Stimulated activated CD8-positive, alpha-beta memory T cell treated with anti-CD3 and anti-CD28 coated beads, Interleukin-2, amount 100 ng/mL, for 48 hours (primary cell): ENCODE results near the gene ANTXR1.

ENCODE experiments used
- DNase-seq, 2 donors: peaks; one replicate each; pipeline ENCODE4 v3.0.0-alpha.2; 2020; ENCODE audit warnings: low read depth in 2 of 2

The ANTXR1 gene

DNA sequence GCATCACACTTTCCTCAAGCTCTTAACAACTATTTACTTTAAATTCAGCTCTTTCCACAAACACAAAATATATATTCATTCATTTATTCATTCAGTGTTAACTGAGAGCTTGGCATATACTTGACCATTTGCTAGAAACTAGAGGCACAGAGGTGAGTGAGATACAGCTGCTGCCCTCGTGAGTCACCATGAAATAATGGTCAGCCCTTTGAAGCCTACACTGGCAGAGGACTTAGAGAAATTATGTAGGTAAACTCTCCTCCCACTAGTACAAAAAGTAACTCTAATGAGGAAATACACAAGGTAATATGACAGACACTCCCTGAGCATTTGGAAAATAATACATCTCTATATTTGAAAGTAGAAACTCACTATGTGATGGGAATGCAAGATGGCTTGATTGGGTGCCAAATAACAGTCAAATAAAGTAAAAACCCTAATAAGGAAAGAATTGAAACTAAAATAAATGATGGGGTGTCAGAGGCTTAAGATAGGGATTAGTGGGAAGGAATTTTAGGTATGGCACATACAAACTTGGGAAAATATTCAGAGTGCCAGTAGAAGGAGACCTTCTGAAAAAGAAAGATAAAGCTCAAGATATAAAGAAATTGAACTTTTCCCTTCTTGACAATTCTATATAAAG is 61.1 kb downstream of the ANTXR1 start:
- no peak for DNase-seq

- no peak for DNase-seq
Measured at GRCh38 chr2:69074918-69075317, 61.9 kb downstream of the ANTXR1 start.

DNA sequence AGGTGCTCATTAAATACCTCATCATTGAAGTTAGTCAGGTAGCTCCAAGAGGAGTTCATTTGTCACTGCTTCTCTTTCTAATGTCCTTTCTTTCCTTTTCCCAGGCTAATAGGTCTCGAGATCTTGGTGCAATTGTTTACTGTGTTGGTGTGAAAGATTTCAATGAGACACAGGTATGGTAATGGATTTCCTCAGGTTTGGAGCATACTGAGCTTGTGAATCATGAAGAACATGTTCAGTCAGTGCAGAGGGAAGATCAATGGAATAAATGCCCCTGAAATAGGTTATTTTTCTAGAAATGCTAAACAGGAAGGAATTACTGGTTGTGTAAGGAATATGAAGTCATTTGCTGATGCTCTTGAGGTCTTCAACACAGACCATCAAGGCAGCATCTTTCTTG is 62.5 kb downstream of the ANTXR1 start:
- no peak for DNase-seq

- DNase-seq = no peak
Measured at GRCh38 chr2:69076601-69077000, 63.6 kb downstream of the ANTXR1 start.

- no peak for DNase-seq
Measured at GRCh38 chr2:69077252-69077950, 64.4 kb downstream of the ANTXR1 start.

- DNase-seq = no peak
Measured at GRCh38 chr2:69080071-69080470, 67.1 kb downstream of the ANTXR1 start.

- DNase-seq = no peak
Measured at GRCh38 chr2:69081001-69081580, 68.1 kb downstream of the ANTXR1 start.

DNA sequence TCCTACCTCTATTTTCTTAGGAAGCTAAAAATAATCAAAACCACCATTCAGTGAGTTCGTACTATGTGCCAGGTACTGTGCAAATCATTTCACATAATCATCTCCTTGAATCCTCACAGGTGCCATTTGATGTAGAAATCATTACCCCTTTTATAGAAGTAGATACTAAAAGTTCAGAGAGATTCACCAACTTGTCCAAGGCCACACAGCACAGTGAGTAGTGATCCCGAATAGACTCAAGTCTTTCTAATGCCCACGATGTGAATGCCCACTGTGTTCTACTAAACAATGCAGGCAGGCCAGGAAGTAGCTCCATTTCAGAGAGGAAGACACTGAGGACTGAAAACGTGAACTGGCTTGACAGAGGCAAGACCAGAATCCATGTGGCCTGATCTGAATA is 68.8 kb downstream of the ANTXR1 start:
- DNase-seq = no peak

GRCh38 chr2:69082430-69082997 is 69.5 kb downstream of the ANTXR1 start:
- no peak for DNase-seq

DNA sequence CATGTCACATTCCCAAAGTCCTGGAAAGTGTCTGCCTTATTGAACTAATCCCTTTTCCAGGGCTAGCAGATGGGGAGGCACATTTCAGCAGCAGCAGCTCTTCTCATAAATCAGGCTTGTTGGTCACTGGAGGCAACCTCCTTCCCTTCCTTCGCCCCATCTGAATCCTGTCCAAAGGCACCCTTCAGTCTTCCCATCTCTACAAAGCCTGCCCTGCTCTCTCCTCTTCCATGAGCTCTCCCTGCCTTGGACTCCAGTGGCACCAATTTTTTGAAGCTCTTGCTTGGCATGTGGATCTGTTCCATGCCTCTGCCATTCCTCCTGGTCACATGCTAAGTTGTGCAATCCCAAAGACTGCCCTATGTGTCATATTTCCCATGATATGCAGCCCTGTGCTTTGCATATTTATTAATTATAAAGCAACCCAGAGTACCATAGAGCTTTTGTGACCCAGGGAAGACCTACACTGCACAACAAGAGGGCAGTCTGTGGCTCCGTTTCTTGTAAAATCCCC is 70.3 kb downstream of the ANTXR1 start:
- no peak for DNase-seq

GRCh38 chr2:69084492-69084891 is 71.5 kb downstream of the ANTXR1 start:
- DNase-seq = no peak

GRCh38 chr2:69086466-69086865 is 73.5 kb downstream of the ANTXR1 start:
- no peak for DNase-seq

DNA sequence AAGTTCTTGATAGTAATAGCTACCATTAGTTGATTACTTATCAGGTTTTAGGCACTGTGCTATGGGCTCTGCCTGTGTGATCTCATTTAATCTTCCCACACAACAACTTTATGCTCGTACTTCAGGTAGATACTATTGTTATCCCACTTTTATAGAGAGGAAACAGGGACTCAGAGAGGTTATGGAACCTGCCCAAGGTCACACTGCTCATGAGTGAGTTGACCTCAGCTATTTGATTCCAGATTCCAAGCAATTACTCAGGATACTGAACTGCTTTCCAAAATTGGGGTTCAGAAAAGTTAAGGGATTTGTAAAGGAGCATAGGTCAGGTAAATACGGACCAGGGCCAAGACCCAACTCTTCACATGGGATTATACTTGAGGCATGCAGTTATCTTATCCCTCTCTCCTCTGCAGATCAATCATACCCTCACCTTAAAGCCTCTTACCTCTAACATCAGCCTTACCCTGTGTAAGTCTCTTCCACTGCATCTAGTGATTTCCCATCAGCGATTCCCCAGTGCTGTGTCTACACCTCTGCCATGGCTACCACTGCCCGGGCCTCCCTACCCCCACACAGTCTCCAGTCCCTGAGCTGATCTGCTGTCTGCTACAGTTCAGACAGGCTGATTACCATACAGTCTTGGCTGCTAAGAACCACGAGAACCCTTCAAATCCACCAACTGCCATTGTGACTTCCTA is 74.4 kb downstream of the ANTXR1 start:
- DNase-seq = no peak

DNA sequence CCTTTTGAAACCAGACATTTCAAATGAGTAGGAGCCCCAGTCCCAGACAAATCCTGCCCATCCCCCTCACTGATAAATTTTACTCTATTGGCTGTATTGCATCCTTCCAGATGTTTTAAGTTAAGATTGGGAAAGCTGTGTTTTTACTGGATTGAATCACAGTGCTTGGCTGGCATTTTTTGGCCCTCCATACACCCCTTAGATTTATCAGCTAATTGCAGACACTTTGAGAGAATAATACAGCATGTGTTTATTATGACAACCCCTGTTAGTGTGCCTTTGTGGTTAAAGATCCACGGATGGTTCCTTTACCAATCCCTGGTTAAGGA is 74.9 kb downstream of the ANTXR1 start:
- no peak for DNase-seq

- no peak for DNase-seq
Measured at GRCh38 chr2:69088466-69088865, 75.5 kb downstream of the ANTXR1 start.

GRCh38 chr2:69089266-69089665 is 76.3 kb downstream of the ANTXR1 start:
- no peak for DNase-seq

DNA sequence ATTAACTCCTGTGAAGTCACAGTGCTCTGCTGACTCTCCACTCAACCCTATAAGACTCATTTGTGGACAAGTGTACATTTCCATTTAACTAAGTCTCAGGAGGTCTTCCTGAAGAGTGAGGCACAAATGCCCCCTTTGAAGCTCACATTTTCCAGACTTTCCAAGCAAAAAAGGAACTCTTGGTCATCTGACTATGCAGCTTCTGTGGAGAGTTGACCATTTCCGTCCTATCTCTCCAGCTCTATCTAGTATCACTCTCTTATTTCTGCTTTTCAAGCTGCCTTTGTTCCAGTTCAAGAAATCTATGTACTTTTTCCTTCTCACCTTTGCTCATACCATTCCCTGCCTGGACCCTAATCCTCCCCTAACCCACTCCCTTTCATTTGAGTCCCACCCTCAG is 77.0 kb downstream of the ANTXR1 start:
- no peak for DNase-seq

DNA sequence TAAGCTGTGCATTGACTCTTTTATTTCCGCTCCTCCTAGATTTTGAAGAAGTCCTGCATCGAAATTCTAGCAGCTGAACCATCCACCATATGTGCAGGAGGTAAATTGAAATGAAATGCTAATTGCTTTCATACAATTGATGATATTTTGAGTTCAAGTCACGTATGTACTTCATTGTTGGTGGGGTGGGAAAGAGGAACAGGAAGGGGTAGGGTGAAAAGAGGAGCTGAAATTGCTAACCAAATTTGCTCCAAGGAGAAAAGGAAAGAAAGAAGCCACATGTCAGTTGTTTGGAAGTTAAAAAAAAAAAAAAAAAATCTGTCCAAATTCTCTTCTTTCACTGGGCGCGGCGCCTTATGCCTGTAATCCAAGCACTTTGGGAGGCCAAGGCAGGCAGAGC is 77.8 kb downstream of the ANTXR1 start:
- DNase-seq = no peak

GRCh38 chr2:69092857-69093256 is 79.9 kb downstream of the ANTXR1 start:
- DNase-seq = no peak

GRCh38 chr2:69095305-69095704 is 82.3 kb downstream of the ANTXR1 start:
- no peak for DNase-seq

GRCh38 chr2:69096326-69097095 is 83.5 kb downstream of the ANTXR1 start:
- DNase-seq = no peak
